Ecto neural progenitor cell (in vitro differentiated cells): ENCODE data around the gene PFKFB1.

ENCODE experiments used
- DNase-seq: peaks from one replicate; pipeline ENCODE4 v3.0.0-alpha.2; 2018; ENCODE audit warnings: low spot score

Gene PFKFB1

GRCh38 chrX:54994099-54994498, at the start of gene PFKFB1:
Gene PFKFB1 (minus strand): TSS chrX:54994188. CDS start chrX:54994007, 181 bp downstream.
- DNase-seq, result no peak

GRCh38 chrX:55041514-55041913, 47.5 kb upstream of the PFKFB1 start:
- no peak for DNase-seq

DNA sequence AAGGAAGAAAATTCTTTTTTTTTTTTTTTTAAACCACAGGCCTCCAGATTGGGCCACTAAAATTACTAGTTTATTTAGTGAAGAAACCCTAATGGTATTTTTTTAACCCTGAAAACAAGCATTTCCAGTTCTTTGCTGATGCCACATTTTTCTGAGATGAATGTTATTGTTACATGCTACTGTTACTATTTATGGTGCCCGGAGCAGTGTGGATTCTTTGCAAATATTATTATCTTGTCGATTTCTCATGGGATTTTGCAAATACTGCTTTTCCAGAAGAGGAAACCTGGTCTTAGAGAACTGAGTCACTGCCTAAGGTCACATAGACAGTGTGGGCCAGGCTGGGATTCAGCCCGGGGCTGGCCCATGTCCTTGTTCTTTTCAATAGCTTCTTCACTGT, 45.5 kb upstream of the PFKFB1 start:
- DNase-seq, result no peak

- no peak for DNase-seq
Measured at GRCh38 chrX:55033429-55033828, 39.4 kb upstream of the PFKFB1 start.

GRCh38 chrX:55030271-55031205, 36.5 kb upstream of the PFKFB1 start, which contains the start of gene ALAS2:
Gene ALAS2 (minus strand): TSS chrX:55030977. CDS start chrX:55026000, 4,977 bp downstream.
- DNase-seq, result no peak

GRCh38 chrX:55029291-55029690, 35.3 kb upstream of the PFKFB1 start:
- no peak for DNase-seq

DNA sequence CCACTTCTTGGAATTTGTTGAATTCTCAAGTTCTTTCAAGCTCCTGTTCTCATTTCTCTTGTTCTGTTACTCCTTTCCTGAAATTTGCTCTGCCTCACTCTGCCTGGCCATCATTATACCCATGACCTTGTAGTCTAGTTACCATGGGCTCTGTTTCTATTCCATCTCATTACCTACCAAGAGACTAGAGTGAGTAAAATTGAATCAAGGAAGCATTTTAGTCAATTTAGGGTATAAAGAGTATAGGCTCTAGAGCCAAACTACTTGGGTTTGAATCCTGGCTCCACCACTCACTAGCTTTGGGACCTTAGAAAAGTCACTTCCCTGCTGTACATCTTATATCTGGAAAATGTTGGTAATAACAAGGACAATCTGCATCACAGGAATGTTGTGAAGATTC, 34.6 kb upstream of the PFKFB1 start:
- DNase-seq, result no peak

DNA sequence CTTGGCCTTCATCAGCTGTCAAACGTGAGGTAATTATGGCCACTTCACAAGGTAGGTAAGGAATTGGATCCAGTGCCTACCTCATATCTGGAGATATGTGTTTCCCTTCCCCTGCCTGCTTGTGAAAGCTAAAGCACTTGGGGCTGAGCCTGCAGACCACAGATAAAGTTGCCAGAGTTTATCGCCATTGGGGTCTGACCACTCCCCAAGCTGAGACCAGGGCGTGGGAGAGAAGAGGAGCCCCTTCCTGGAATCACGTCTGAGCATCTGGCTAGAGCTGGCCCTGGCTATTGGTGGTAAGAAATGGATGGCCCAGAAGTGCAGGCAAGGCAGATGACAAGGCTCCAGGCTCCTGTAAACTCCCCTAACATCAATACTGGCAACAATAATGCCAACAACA, 34.1 kb upstream of the PFKFB1 start:
- no peak for DNase-seq

GRCh38 chrX:55026840-55027239, 32.9 kb upstream of the PFKFB1 start:
- DNase-seq, result no peak

- DNase-seq, result no peak
Measured at GRCh38 chrX:55026143-55026542, 32.2 kb upstream of the PFKFB1 start.

GRCh38 chrX:55014897-55015299, 20.9 kb upstream of the PFKFB1 start:
- DNase-seq, result no peak

DNA sequence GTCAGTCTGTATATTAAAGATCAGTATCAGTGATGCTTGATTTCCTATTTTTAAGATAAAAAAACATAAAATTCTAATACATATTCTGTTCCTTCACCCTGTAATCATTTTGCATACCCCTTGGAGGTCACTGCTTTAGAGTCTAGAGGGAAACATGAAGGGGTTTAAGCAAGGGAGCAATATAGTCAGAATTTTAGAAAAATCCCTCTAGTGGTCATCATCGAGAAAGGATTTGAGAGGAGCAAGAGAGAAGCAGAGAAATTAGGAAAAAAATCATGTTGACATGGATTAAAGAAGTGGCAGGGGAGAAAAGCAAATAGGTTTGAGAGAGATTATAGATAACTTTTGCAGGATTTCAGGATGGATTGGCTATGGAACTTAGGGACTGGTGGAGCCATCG, 17.3 kb upstream of the PFKFB1 start:
- no peak for DNase-seq

DNA sequence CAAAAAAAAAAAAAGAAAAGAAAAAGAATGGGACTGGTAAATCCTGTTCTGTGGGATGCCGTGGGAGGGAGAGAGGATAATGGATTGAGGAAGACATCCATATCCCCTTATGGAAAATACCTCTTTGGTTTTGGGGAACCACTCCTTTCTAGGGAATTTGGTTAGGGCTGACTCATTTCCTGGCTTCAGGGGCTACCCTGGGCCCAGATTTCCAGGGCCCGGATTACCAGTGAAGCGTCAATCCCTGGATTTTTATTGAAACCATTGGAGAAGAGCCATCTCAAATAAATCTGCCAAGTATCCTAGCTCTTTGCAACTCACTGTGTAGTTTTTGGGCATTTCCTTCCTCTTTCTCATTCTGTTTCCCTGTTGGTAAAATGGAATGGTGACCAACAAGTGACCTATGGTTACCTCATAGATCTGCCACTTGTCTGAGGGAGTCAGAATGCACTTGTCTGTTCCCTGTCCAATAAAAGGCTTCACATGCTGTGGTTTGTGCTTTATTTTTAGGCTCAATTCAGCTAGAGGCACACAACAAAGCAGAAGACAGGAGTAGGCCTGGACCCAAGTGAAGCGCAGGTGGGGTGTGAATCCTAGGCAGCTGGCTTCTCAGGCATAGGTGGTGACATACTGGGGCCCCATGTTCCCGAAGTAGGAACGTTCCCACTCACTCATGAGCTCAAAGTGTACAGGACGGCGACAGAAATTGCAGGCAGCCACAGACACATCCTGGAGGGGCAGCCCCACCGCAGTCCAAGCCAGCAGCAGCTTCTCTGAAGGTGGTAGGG, 14.8 kb upstream of the PFKFB1 start:
- no peak for DNase-seq

GRCh38 chrX:55007656-55008055, 13.7 kb upstream of the PFKFB1 start:
- DNase-seq, result no peak

DNA sequence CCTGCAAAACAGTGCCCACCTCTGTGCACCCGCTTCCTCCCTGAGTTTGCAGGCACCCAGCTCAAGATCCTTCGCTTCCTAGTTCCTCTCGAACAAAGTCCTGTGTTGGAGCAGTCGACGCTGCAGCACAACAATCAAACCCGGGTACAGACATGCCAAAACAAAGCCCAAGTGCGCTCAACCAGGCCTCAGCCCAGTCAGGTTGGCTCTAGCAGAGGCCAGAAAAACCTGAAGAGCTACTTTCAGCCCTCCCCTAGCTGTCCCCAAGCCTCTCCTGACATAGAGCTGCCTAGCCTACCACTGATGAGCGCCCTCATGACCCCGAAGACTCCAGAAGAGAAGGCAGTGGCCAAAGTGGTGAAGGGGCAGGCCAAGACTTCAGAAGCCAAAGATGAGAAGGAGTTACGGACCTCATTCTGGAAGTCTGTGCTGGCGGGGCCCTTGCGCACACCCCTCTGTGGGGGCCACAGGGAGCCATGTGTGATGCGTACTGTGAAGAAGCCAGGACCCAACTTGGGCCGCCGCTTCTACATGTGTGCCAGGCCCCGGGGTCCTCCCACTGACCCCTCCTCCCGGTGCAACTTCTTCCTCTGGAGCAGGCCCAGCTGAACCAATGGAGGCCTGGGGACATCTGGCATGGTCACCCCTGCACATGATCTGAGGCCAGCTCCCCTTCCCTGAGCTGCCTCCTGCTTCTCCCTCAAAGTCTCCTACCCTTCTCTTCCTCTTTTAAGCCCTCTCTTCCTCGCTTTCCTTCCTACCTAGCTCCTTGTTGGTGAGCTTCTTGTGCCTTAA, 13.0 kb upstream of the PFKFB1 start:
- DNase-seq, result no peak

- no peak for DNase-seq
Measured at GRCh38 chrX:55005256-55005655, 11.3 kb upstream of the PFKFB1 start.

- DNase-seq, result no peak
Measured at GRCh38 chrX:55004231-55004630, 10.2 kb upstream of the PFKFB1 start.

- peak; percentile 88 for DNase-seq
Measured at GRCh38 chrX:54999717-55000598, 6.0 kb upstream of the PFKFB1 start, which contains the start of gene APEX2. Gene APEX2 (plus strand): TSS chrX:55000363. CDS start chrX:55000423, 60 bp downstream.

DNA sequence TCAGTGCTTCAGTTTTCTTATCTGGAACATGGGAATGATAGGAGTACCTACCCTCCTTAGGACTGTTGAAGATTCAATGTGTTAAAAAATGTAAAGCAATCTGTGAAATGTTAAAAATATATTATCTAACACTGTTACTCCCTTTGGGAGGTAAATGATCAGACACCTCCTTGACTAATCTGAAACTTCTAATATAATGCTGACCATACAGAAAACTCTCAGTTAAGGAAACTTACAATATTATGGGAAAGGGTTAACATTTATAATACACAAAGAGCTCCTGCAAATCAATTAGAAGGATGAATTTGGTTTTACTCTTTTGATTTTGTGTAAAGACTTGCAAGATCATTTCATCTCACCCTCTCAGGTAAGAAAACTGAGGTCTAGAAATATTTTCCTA, 1.6 kb upstream of the PFKFB1 start:
- DNase-seq, result no peak

DNA sequence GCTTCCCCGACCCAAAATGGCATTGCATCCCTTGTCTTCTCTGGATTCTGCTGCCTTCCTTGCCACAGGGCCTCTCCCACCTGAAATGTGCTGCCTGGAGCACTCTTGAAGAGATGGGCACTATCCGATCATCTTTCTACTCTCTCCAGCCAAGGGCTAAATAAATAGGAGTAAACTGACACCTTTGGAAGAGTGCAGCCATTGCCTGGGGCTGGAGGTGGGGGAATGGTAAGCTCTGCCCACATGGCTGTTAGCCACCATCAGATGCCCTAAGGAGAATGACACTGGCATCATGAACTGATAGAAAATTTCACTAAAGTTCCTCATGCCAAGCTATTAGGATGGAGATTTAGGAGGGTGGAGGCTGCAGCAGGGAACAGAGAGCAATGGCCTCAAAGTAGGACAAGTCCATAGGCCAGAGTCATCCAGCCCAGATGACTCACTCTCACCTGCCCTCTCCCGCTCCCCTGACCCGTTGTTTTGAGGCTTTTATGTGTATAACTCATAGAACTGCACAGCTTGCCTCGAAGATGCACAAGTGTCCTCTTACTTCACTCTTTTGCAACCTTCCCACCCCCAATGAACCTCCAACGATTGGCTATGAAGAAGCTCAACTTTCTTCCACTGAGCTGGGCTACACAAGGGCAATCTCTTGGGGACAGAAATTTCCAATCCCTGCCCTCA, 822 bp upstream of the PFKFB1 start:
- DNase-seq, result no peak
